H1 (cell line): ENCODE measurements around the gene NLRX1. TPM values are rescaled to one million over a fixed set of nuclear protein-coding genes. Genes with fewer than 3 reads are reported as not detected.

Experiments
- CTCF ChIA-PET: fragments of 300-600 bp; sonication (Branson Sonifier 250); formaldehyde crosslinking; loops from one replicate; lab custom pipeline; 2021; ENCODE audit not compliant: partially characterized antibody; lab: Charles Lee
- POLR2A ChIA-PET: fragments of 300-600 bp; sonication (Branson Sonifier 250); formaldehyde crosslinking; loops from one replicate; lab custom pipeline; 2021; ENCODE audit warnings: inconsistent platforms; ENCODE audit not compliant: partially characterized antibody; lab: Charles Lee
- DNase-seq, 2 experiments: peaks; one replicate each; pipeline versions ENCODE4 v3.0.0 to v3.0.0-alpha.2; 2010 to 2022; ENCODE audit warnings: low spot score in 2 of 2, low read depth in 1 of 2, mixed read lengths in 1 of 2
- FAIRE-seq: peaks from 2 replicates; lab custom pipeline; 2011; peaks lifted over from hg19 to GRCh38; lab: Jason Lieb, UNC
- H2AFZ ChIP-seq: 2 replicates; pipeline ENCODE4 v1.8.1; 2012; ENCODE audit warnings: low read length, inconsistent platforms
- H2AK5ac ChIP-seq: 2 replicates; pipeline ENCODE4 v1.6.1; 2013; ENCODE audit warnings: low read depth, low read length
- H2BK120ac ChIP-seq: replicated peaks from 2 replicates; pipeline ENCODE3; 2013; ENCODE audit warnings: low read depth, low read length, inconsistent platforms
- H2BK12ac ChIP-seq: 2 replicates; pipeline ENCODE4 v1.6.1; 2013; ENCODE audit warnings: low read depth, low read length
- H2BK15ac ChIP-seq: 2 replicates; pipeline ENCODE4 v1.6.1; 2013; ENCODE audit warnings: low read length
- H2BK20ac ChIP-seq: 2 replicates; pipeline ENCODE4 v1.6.1; 2013; ENCODE audit warnings: low read length
- H2BK5ac ChIP-seq: 2 replicates; pipeline ENCODE4 v1.6.1; 2013; ENCODE audit warnings: low read depth, low read length
- H3K14ac ChIP-seq: 2 replicates; pipeline ENCODE4 v1.6.1; 2013; ENCODE audit warnings: inconsistent platforms; ENCODE audit not compliant: insufficient read length
- H3K18ac ChIP-seq: 2 replicates; pipeline ENCODE4 v1.6.1; 2013; ENCODE audit warnings: low read length; ENCODE audit errors: extremely low read depth
- H3K23ac ChIP-seq: 2 replicates; pipeline ENCODE4 v1.6.1; 2013; ENCODE audit warnings: inconsistent platforms; ENCODE audit not compliant: insufficient read length
- H3K23me2 ChIP-seq: 2 replicates; pipeline ENCODE4 v1.6.1; 2013; ENCODE audit warnings: low read depth, low read length
- H3K27ac ChIP-seq: 2 replicates; pipeline ENCODE4 v1.6.1; 2011; ENCODE audit warnings: low read depth, low read length, inconsistent platforms
- H3K27me3 ChIP-seq, 4 experiments: replicated peaks in 1 of 4; 1 replicate in 1 of 4; 2 replicates in 3 of 4; pipeline versions ENCODE4 v1.6.1 to v1.8.1; 2011 to 2013; ENCODE audit warnings: low read length in 3 of 4, mild to moderate bottlenecking in 3 of 4, inconsistent platforms in 2 of 4, mixed read lengths in 2 of 4, moderate library complexity in 1 of 4; ENCODE audit not compliant: control insufficient read depth in 3 of 4, insufficient read depth in 3 of 4; ENCODE audit errors: extremely low read depth in 1 of 4
- H3K36me3 ChIP-seq, 4 experiments: 2 replicates each; pipeline versions ENCODE4 v1.6.1 to v1.8.1; 2011 to 2013; ENCODE audit warnings: mild to moderate bottlenecking in 4 of 4, low read length in 3 of 4, moderate library complexity in 2 of 4, control low read depth in 1 of 4, inconsistent platforms in 1 of 4; ENCODE audit not compliant: insufficient read depth in 4 of 4, control insufficient read depth in 2 of 4
- H3K4ac ChIP-seq: replicated peaks from 2 replicates; pipeline ENCODE3; 2013; ENCODE audit warnings: low read length, low read depth, mixed read lengths, inconsistent platforms; ENCODE audit not compliant: insufficient read length
- H3K4me1 ChIP-seq, 4 experiments: replicated peaks in 1 of 4; 1 replicate in 1 of 4; 2 replicates in 3 of 4; pipeline versions ENCODE4 v1.6.1 to v1.8.1; 2011 to 2013; ENCODE audit warnings: low read length in 3 of 4, inconsistent platforms in 2 of 4, mixed read lengths in 1 of 4; ENCODE audit not compliant: insufficient read depth in 4 of 4, control insufficient read depth in 3 of 4
- H3K4me2 ChIP-seq, 2 experiments: 2 replicates each; pipeline versions ENCODE4 v1.6.1 to v1.8.1; 2011 to 2013; ENCODE audit warnings: low read depth in 2 of 2, low read length in 2 of 2, control low read depth in 1 of 2, inconsistent platforms in 1 of 2, mild to moderate bottlenecking in 1 of 2; ENCODE audit not compliant: insufficient read depth in 1 of 2
- H3K4me3 ChIP-seq, 4 experiments: fragments of 200-600, 300-600 bp in 1 of 4; sonication (generic), shearing (Covaris generic), sonication (Bioruptor Twin) in 1 of 4; 2 replicates each; pipeline versions ENCODE4 v1.5.1 to v1.8.1; 2011 to 2016; ENCODE audit warnings: low read length in 4 of 4, low read depth in 3 of 4, control low read depth in 2 of 4, inconsistent platforms in 2 of 4, mild to moderate bottlenecking in 2 of 4, mixed read lengths in 1 of 4, moderate library complexity in 1 of 4; ENCODE audit not compliant: insufficient read depth in 2 of 4; ENCODE audit errors: extremely low read depth in 1 of 4
- H3K56ac ChIP-seq: replicated peaks from 2 replicates; pipeline ENCODE3; 2013; ENCODE audit warnings: low read depth, mild to moderate bottlenecking, mixed read lengths, low read length, inconsistent platforms; ENCODE audit not compliant: insufficient read length
- H3K79me1 ChIP-seq: 2 replicates; pipeline ENCODE4 v1.6.1; 2013; ENCODE audit warnings: low read depth, low read length, control low read depth
- H3K79me2 ChIP-seq, 2 experiments: 2 replicates each; pipeline versions ENCODE4 v1.6.1 to v1.8.1; 2012 to 2013; ENCODE audit warnings: low read length in 2 of 2, mild to moderate bottlenecking in 2 of 2, inconsistent platforms in 1 of 2; ENCODE audit not compliant: insufficient read depth in 2 of 2, control insufficient read depth in 1 of 2
- H3K9ac ChIP-seq, 4 experiments: replicated peaks in 1 of 4; 1 replicate in 1 of 4; 2 replicates in 3 of 4; pipeline versions ENCODE4 v1.6.1 to v1.8.1; 2011 to 2013; ENCODE audit warnings: low read depth in 3 of 4, low read length in 3 of 4, control low read depth in 2 of 4, mild to moderate bottlenecking in 2 of 4, moderate library complexity in 2 of 4, inconsistent platforms in 1 of 4; ENCODE audit errors: extremely low read depth in 1 of 4
- H3K9me3 ChIP-seq, 2 experiments: 2 replicates each; pipeline versions ENCODE4 v1.6.1 to v1.8.1; 2012 to 2013; ENCODE audit warnings: mild to moderate bottlenecking in 2 of 2, moderate library complexity in 2 of 2, control low read depth in 1 of 2, inconsistent platforms in 1 of 2, low read depth in 1 of 2, low read length in 1 of 2, mixed read lengths in 1 of 2; ENCODE audit not compliant: insufficient read depth in 2 of 2
- H4K20me1 ChIP-seq, 2 experiments: replicated peaks in 1 of 2; 2 replicates each; pipeline versions ENCODE3 to v1.8.1; 2011 to 2013; ENCODE audit warnings: inconsistent platforms in 2 of 2, low read length in 2 of 2, mild to moderate bottlenecking in 1 of 2; ENCODE audit not compliant: insufficient read depth in 2 of 2, control insufficient read depth in 1 of 2
- H4K5ac ChIP-seq: 2 replicates; pipeline ENCODE4 v1.6.1; 2013; ENCODE audit warnings: low read length, low read depth, mixed read lengths, inconsistent platforms; ENCODE audit not compliant: insufficient read length
- H4K8ac ChIP-seq: 2 replicates; pipeline ENCODE4 v1.8.0; 2013; ENCODE audit warnings: mild to moderate bottlenecking, moderate library complexity, low read length, inconsistent platforms; ENCODE audit not compliant: insufficient read depth; ENCODE audit errors: extremely low read depth
- H4K91ac ChIP-seq: replicated peaks from 2 replicates; pipeline ENCODE3; 2013; ENCODE audit warnings: low read length, mixed read lengths, inconsistent platforms; ENCODE audit not compliant: insufficient read length
- BACH1 ChIP-seq: IDR thresholded peaks from 2 replicates; pipeline ENCODE4 v1.6.1; 2012; ENCODE audit warnings: low read length, improper control_type of control experiment
- CREB1 ChIP-seq: IDR thresholded peaks from 2 replicates; pipeline ENCODE4 v1.6.1; 2012; ENCODE audit warnings: inconsistent platforms
- GABPA ChIP-seq: IDR thresholded peaks from 2 replicates; pipeline ENCODE4 v1.6.1; 2011; ENCODE audit warnings: mild to moderate bottlenecking, low read length, moderate library complexity, borderline replicate concordance; ENCODE audit not compliant: insufficient read depth
- POLR2A ChIP-seq, 2 experiments: IDR thresholded peaks; 1 replicate in 1 of 2; 2 replicates in 1 of 2; pipeline ENCODE4 v1.6.1; 2011; ENCODE audit warnings: low read depth in 2 of 2, low read length in 2 of 2, mild to moderate bottlenecking in 2 of 2; ENCODE audit errors: control extremely low read depth in 1 of 2
- RFX5 ChIP-seq: IDR thresholded peaks from 2 replicates; pipeline ENCODE4 v1.6.1; 2011; ENCODE audit warnings: low read depth, low read length, improper control_type of control experiment, borderline replicate concordance
- SP4 ChIP-seq: IDR thresholded peaks from 2 replicates; pipeline ENCODE4 v1.6.1; 2012; ENCODE audit warnings: low read length, inconsistent platforms
- TAF7 ChIP-seq: optimal IDR thresholded peaks from 2 replicates; pipeline ENCODE3; 2011; ENCODE audit warnings: low read depth, mild to moderate bottlenecking, inconsistent platforms, low read length, moderate library complexity, borderline replicate concordance
- WGBS, 2 experiments: shearing (Covaris generic) in 1 of 2; methylation state at CpG; one replicate each; pipeline versions ENCODE4 v1.1.6 to v1.1.7; 2013 to 2015; ENCODE audit warnings: low lambda C conversion rate in 2 of 2, mixed read lengths in 2 of 2, inconsistent platforms in 1 of 2, low coverage in 1 of 2, missing lambda C conversion rate in 1 of 2; ENCODE audit not compliant: insufficient replicate concordance in 2 of 2, insufficient coverage in 1 of 2, insufficient read length in 1 of 2; ENCODE audit errors: extremely low coverage in 1 of 2, missing lambda C conversion rate in 1 of 2; 5-methylcytosine and 5-hydroxymethylcytosine counted together
- polyA plus RNA-seq, 7 experiments: library from polyadenylated mRNA; depleted of rRNA in 3 of 7; stranded (reverse) in 5 of 7; unstranded in 2 of 7; fragments of >200 nt in 5 of 7; fragments of 200-250 nt in 2 of 7; gene quantifications; 1 replicate in 5 of 7; 2 replicates in 1 of 7; 4 replicates in 1 of 7; pipeline versions ENCODE4 v1.2.1 to v1.2.3, GENCODE V29; 2011 to 2013; ENCODE audit warnings: missing spikeins in 2 of 7, mixed read lengths in 2 of 7
- total RNA-seq: library from RNA; stranded (reverse); fragmentation: NEBNext Ultra II Directional; extraction: Animal tissue kit (Norgen Biotek cat#: 25700); gene quantifications from 2 replicates; pipeline ENCODE4 v1.2.1, GENCODE V29; 2021
- TF ChIP-seq, protein P1 (sequence below): IDR thresholded peaks from 2 replicates; pipeline ENCODE4 v1.6.1; 2012; ENCODE audit warnings: inconsistent platforms

NLRX1 gene
- total and polyA plus RNA-seq, 2 of the 8 experiments (the other 6 are each of a cell fraction or from before 2014, with no cell fraction given): 13.2 to 18.6 TPM

DNA sequence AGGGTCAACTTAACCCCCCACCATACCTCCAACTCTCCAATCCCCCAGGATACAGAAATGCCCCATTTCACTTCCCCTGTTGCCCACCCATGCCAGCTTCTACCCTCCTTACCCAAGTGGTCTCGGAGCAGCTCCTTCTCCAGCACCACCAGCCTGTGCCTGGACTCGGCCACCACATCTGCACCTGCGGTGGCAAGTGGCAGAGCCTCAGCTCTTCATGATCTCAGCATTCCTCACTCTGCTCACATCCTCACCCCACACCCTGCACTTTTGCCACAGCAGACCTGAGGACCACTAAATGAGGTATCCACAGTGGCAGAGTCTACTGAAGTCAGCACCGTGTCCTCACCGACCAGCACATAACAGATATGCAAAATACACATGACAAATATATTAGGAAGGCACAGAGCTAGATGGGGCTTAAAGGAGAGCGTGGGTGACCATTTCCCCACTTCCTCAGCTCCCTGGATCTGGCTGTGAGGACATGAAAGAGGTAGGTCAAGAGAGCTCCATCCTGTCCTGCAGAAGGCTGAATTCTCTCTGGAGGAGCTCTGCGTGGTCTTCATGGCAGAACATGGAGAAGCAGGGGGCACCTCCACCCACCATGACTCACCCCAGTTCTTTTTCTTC, 26.4 kb downstream of the NLRX1 start:
- Histone ChIP-seq H4K5ac (no peak overlapping the region), H3K18ac (no peak overlapping the region; the same call in 1 of the 2 replicates), H3K56ac (no peak overlapping the region), H3K4me2 (peak overlapping the region in 1 of 2 experiments; percentile 36; a peak in 1 of 4 replicates), H2BK15ac (0 out of 2 replicates have a peak overlapping the region, but pooled peaks have one; percentile 99), H3K9me3 (no peaks in the 10 kb centered on the region), H3K4me1 (peaks cover 0 to 7% (median under 1%) of the 10 kb centered on the region in 4 experiments; a peak in 4 of 7 replicates), H3K27ac (no peak overlapping the region), H3K14ac (no peak overlapping the region), H2AFZ (peak overlapping the region; percentile 26; the same call in 1 of the 2 replicates), H3K23me2 (no peaks in the 10 kb centered on the region), H4K8ac (no peak overlapping the region), H3K4ac (no peak overlapping the region), H2BK120ac (no peak overlapping the region), H3K9ac (no peak overlapping the region), H3K27me3 (no peaks in the 10 kb centered on the region), H2BK20ac (peak overlapping the region; percentile 34; the same call in 1 of the 2 replicates), H3K79me1 (no peaks in the 10 kb centered on the region), H2AK5ac (no peak overlapping the region; the same call in 1 of the 2 replicates), H4K91ac (peak overlapping the region; percentile 36), H2BK12ac (peak overlapping the region; percentile 27; the same call in 1 of the 2 replicates), H3K4me3 (no peak overlapping the region), H3K79me2 (no peaks in the 10 kb centered on the region), H3K36me3 (no peaks in the 10 kb centered on the region), H2BK5ac (no peak overlapping the region), H3K23ac (no peak overlapping the region), H4K20me1 (no peaks in the 10 kb centered on the region)
- no peak for TF ChIP-seq TAF7
- TF ChIP-seq CREB1: no peak
- TF ChIP-seq POLR2A (IDR thresholded peaks at IDR 0.05; ENCODE audit: control extremely low read depth in 1 of 2, low read depth in 2 of 2, low read length in 2 of 2): no peak
- no peak for TF ChIP-seq SP4
- TF ChIP-seq RFX5: no peak
- TF ChIP-seq, protein P1, sequence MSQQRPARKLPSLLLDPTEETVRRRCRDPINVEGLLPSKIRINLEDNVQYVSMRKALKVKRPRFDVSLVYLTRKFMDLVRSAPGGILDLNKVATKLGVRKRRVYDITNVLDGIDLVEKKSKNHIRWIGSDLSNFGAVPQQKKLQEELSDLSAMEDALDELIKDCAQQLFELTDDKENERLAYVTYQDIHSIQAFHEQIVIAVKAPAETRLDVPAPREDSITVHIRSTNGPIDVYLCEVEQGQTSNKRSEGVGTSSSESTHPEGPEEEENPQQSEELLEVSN: no peak
- no peak for TF ChIP-seq BACH1
- no peak for TF ChIP-seq GABPA
- CTCF ChIA-PET: interaction anchor here (0.7 to 20.1 kb wide), 18 partner anchors 9 to 299 kb away, joined by 3 to 367 read pairs (median 10); partner anchors contain the start of genes ABCG4, CBL, NHERF4 and NLRX1
- no peak for DNase-seq
- WGBS, 2 experiments: 90% methylated on average over 7 of the region's 7 CpGs; no CpG with 5 or more reads in 1 of the 2 experiments
- FAIRE-seq: no peak
- POLR2A ChIA-PET: interaction anchor here (1.6 to 3.1 kb wide), 5 partner anchors 11 to 93 kb away, joined by 4 to 12 read pairs (median 9); partner anchors contain the start of genes CBL and DPAGT1
